Karpas-422 (cell line): ENCODE results near the gene DACT1. TPM values are rescaled to one million over a fixed set of nuclear protein-coding genes. Genes with fewer than 3 reads are reported as not detected.

Source experiments
- DNase-seq: peaks from one replicate; pipeline ENCODE4 v3.0.0-alpha.2; 2015
- H2AFZ ChIP-seq: fragments of 200-600 bp; sonication (generic); 2 replicates; pipeline ENCODE4 v1.6.1; 2014; ENCODE audit warnings: antibody characterized with exemption, low read length, mixed read lengths
- H3K27ac ChIP-seq: fragments of 200-600 bp; sonication (generic); 2 replicates; pipeline ENCODE4 v1.5.1; 2014; ENCODE audit warnings: mild to moderate bottlenecking, low read length, moderate library complexity
- H3K27me3 ChIP-seq: fragments of 200-600 bp; sonication (generic); 2 replicates; pipeline ENCODE4 v1.6.1; 2014; ENCODE audit warnings: low read length, mixed read lengths
- H3K36me3 ChIP-seq: fragments of 200-600 bp; sonication (generic); 2 replicates; pipeline ENCODE4 v1.6.1; 2014; ENCODE audit warnings: low read length, mixed read lengths; ENCODE audit not compliant: insufficient read depth
- H3K4me1 ChIP-seq: fragments of 200-600 bp; sonication (generic); 2 replicates; pipeline ENCODE4 v1.6.1; 2014; ENCODE audit warnings: mild to moderate bottlenecking, low read length, mixed read lengths
- H3K4me2 ChIP-seq: fragments of 200-600 bp; sonication (generic); 2 replicates; pipeline ENCODE4 v1.6.1; 2014; ENCODE audit warnings: low read length, low read depth, mild to moderate bottlenecking; ENCODE audit not compliant: poor library complexity, severe bottlenecking
- H3K4me3 ChIP-seq: fragments of 200-600 bp; sonication (generic); 2 replicates; pipeline ENCODE4 v1.5.1; 2014; ENCODE audit warnings: mild to moderate bottlenecking, antibody characterized with exemption, low read length, mixed read lengths
- H3K79me2 ChIP-seq: fragments of 200-600 bp; sonication (generic); 2 replicates; pipeline ENCODE4 v1.6.1; 2014; ENCODE audit warnings: mild to moderate bottlenecking, low read length, mixed read lengths
- H3K9ac ChIP-seq: fragments of 200-600 bp; sonication (generic); 2 replicates; pipeline ENCODE4 v1.6.0; 2014; ENCODE audit warnings: low read length
- H3K9me2 ChIP-seq: fragments of 200-600 bp; sonication (generic), shearing (Covaris generic); replicated peaks from 2 replicates; pipeline ENCODE4 v1.6.0; 2014; ENCODE audit warnings: mild to moderate bottlenecking, low read length, moderate library complexity; ENCODE audit not compliant: insufficient read depth
- H3K9me3 ChIP-seq: fragments of 300-700, 200-600 bp; sonication (generic); 2 replicates; pipeline ENCODE4 v1.6.1; 2014; ENCODE audit warnings: low read length, mixed read lengths
- H4K20me1 ChIP-seq: fragments of 200-600 bp; sonication (generic); 2 replicates; pipeline ENCODE4 v1.6.1; 2014; ENCODE audit warnings: mild to moderate bottlenecking, antibody characterized with exemption, low read length, low read depth; ENCODE audit not compliant: insufficient read depth
- total RNA-seq: library from RNA; depleted of rRNA; stranded (reverse); fragments of >200 nt; shearing (Covaris generic); gene quantifications from 2 replicates; pipeline ENCODE4 v1.2.3, GENCODE V29; 2014; ENCODE audit warnings: low replicate concordance

DACT1 gene
- total RNA-seq, 1 experiment from 2014 or later, result not detected

GRCh38 chr14:58656671-58657411 is 19.1 kb downstream of the DACT1 start:
- H3K9me3 ChIP-seq, result no peaks in the 10 kb centered on the region
- H3K27me3 ChIP-seq, result no peaks in the 10 kb centered on the region; the same call in 1 of the 2 replicates
- H3K9ac ChIP-seq, result no peak overlapping the region
- H3K27ac ChIP-seq, result no peak overlapping the region
- no peak overlapping the region for H2AFZ ChIP-seq
- H3K4me1 ChIP-seq, result no peaks in the 10 kb centered on the region
- H3K4me3 ChIP-seq, result no peak overlapping the region
- H3K79me2 ChIP-seq, result no peaks in the 10 kb centered on the region
- no peak overlapping the region for H3K4me2 ChIP-seq
- no peaks in the 10 kb centered on the region for H3K36me3 ChIP-seq
- H3K9me2 ChIP-seq, result no peaks in the 10 kb centered on the region
- DNase-seq, result no peak
- no peaks in the 10 kb centered on the region for H4K20me1 ChIP-seq

- Histone ChIP-seq H3K9me3 (no peaks in the 10 kb centered on the region), H2AFZ (no peak overlapping the region), H4K20me1 (no peaks in the 10 kb centered on the region), H3K27ac (no peak overlapping the region), H3K4me3 (no peak overlapping the region), H3K36me3 (no peaks in the 10 kb centered on the region), H3K4me2 (no peak overlapping the region), H3K9me2 (no peaks in the 10 kb centered on the region), H3K9ac (no peak overlapping the region), H3K79me2 (no peaks in the 10 kb centered on the region), H3K27me3 (no peaks in the 10 kb centered on the region; the same call in 1 of the 2 replicates), H3K4me1 (no peaks in the 10 kb centered on the region)
- DNase-seq, result no peak
Observed at GRCh38 chr14:58659061-58659460, 21.3 kb downstream of the DACT1 start.

GRCh38 chr14:58659846-58660245 is 22.1 kb downstream of the DACT1 start:
- Histone ChIP-seq H3K9ac (no peak overlapping the region), H3K27ac (no peak overlapping the region), H2AFZ (no peak overlapping the region), H4K20me1 (no peaks in the 10 kb centered on the region), H3K79me2 (no peaks in the 10 kb centered on the region), H3K9me3 (no peaks in the 10 kb centered on the region), H3K4me1 (no peaks in the 10 kb centered on the region), H3K9me2 (no peaks in the 10 kb centered on the region), H3K4me3 (no peak overlapping the region), H3K4me2 (no peak overlapping the region), H3K36me3 (no peaks in the 10 kb centered on the region), H3K27me3 (no peaks in the 10 kb centered on the region; the same call in 1 of the 2 replicates)
- no peak for DNase-seq

- no peak for DNase-seq
Observed at GRCh38 chr14:58660407-58660806, 22.6 kb downstream of the DACT1 start.

GRCh38 chr14:58662018-58662417 is 24.3 kb downstream of the DACT1 start:
- DNase-seq, result no peak
- Histone ChIP-seq H3K4me3 (no peak overlapping the region), H3K4me1 (no peaks in the 10 kb centered on the region), H3K79me2 (no peaks in the 10 kb centered on the region), H3K4me2 (no peak overlapping the region), H4K20me1 (no peaks in the 10 kb centered on the region), H3K9me3 (no peaks in the 10 kb centered on the region), H3K27ac (no peak overlapping the region), H3K9me2 (no peaks in the 10 kb centered on the region), H3K27me3 (no peaks in the 10 kb centered on the region; the same call in 1 of the 2 replicates), H3K9ac (no peak overlapping the region), H3K36me3 (no peaks in the 10 kb centered on the region), H2AFZ (no peak overlapping the region)

More at GRCh38 chr14:58660407-58660806, 22.6 kb downstream of the DACT1 start:
- H3K9me2 ChIP-seq, result no peaks in the 10 kb centered on the region
- no peak overlapping the region for H3K9ac ChIP-seq
- H2AFZ ChIP-seq, result no peak overlapping the region
- H3K9me3 ChIP-seq, result no peaks in the 10 kb centered on the region
- H3K4me2 ChIP-seq, result no peak overlapping the region
- H3K4me1 ChIP-seq, result no peaks in the 10 kb centered on the region
- no peaks in the 10 kb centered on the region; the same call in 1 of the 2 replicates for H3K27me3 ChIP-seq
- no peak overlapping the region for H3K27ac ChIP-seq
- no peaks in the 10 kb centered on the region for H4K20me1 ChIP-seq
- H3K4me3 ChIP-seq, result no peak overlapping the region
- H3K36me3 ChIP-seq, result no peaks in the 10 kb centered on the region
- no peaks in the 10 kb centered on the region for H3K79me2 ChIP-seq

- no peaks in the 10 kb centered on the region for H4K20me1 ChIP-seq
- no peak overlapping the region for H2AFZ ChIP-seq
- H3K4me2 ChIP-seq, result no peak overlapping the region
- H3K4me3 ChIP-seq, result no peak overlapping the region
- H3K9me2 ChIP-seq, result no peaks in the 10 kb centered on the region
- H3K27me3 ChIP-seq, result no peaks in the 10 kb centered on the region; the same call in 1 of the 2 replicates
- DNase-seq, result no peak
- H3K4me1 ChIP-seq, result no peaks in the 10 kb centered on the region
- H3K36me3 ChIP-seq, result no peaks in the 10 kb centered on the region
- no peak overlapping the region for H3K9ac ChIP-seq
- H3K9me3 ChIP-seq, result no peaks in the 10 kb centered on the region
- H3K27ac ChIP-seq, result no peak overlapping the region
- no peaks in the 10 kb centered on the region for H3K79me2 ChIP-seq
Observed at GRCh38 chr14:58662759-58663158, 25.0 kb downstream of the DACT1 start.

- Histone ChIP-seq H3K79me2 (no peaks in the 10 kb centered on the region), H3K4me1 (no peaks in the 10 kb centered on the region), H3K27ac (no peak overlapping the region), H3K9me3 (no peaks in the 10 kb centered on the region), H3K27me3 (no peaks in the 10 kb centered on the region; the same call in 1 of the 2 replicates), H3K36me3 (no peaks in the 10 kb centered on the region), H3K4me3 (no peak overlapping the region), H2AFZ (no peak overlapping the region), H4K20me1 (no peaks in the 10 kb centered on the region), H3K4me2 (no peak overlapping the region), H3K9ac (no peak overlapping the region), H3K9me2 (no peaks in the 10 kb centered on the region)
- no peak for DNase-seq
Observed at GRCh38 chr14:58663494-58664111, 25.8 kb downstream of the DACT1 start.

GRCh38 chr14:58665773-58666500 is 28.2 kb downstream of the DACT1 start:
- no peak overlapping the region for H3K4me3 ChIP-seq
- H3K36me3 ChIP-seq, result no peaks in the 10 kb centered on the region
- H3K4me1 ChIP-seq, result no peaks in the 10 kb centered on the region
- no peak overlapping the region for H2AFZ ChIP-seq
- no peaks in the 10 kb centered on the region for H3K27me3 ChIP-seq
- H3K9me3 ChIP-seq, result no peaks in the 10 kb centered on the region
- no peaks in the 10 kb centered on the region for H3K9me2 ChIP-seq
- no peak overlapping the region for H3K4me2 ChIP-seq
- no peak overlapping the region for H3K9ac ChIP-seq
- no peaks in the 10 kb centered on the region for H4K20me1 ChIP-seq
- no peak for DNase-seq
- no peaks in the 10 kb centered on the region for H3K79me2 ChIP-seq
- H3K27ac ChIP-seq, result no peak overlapping the region
